ENCODE results near the gene MMEL1.

MMEL1 gene

DNA sequence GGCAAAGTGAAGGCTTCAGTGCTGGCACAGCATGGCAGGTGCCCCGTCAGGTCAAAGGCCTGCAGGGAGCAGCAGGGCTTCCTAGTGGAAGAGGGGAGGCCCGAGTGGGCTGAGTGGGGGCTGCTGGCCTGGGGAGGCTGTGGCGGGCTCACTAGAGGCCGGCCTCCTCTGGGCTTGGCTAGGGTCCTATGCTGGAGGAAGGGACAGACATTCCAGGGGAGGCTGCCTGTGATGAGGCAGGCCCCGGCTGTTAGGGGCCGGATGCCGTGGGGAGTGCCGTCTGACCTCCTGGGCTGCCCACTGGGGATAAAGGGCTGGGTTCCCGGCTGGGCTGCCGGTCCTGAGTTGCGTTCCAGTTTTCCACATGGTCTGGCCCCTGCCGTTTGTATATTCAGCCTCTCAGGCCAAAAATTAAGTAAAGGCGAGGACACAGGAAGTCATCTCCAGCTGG is 25.1 kb downstream of the MMEL1 start:
- DNase-seq: no peak
- Mint-ChIP-seq H3K9me3 (no peaks in the 10 kb centered on the region), H3K36me3 (ENCODE audit: low read depth) (no peaks in the 10 kb centered on the region), H3K27ac (no peak overlapping the region), H3K4me1 (no peaks in the 10 kb centered on the region), H3K4me3 (no peak overlapping the region), H3K27me3 (ENCODE audit: low read depth, poor library complexity) (peaks cover 10% of the 10 kb centered on the region)
- TF ChIP-seq, protein P1, sequence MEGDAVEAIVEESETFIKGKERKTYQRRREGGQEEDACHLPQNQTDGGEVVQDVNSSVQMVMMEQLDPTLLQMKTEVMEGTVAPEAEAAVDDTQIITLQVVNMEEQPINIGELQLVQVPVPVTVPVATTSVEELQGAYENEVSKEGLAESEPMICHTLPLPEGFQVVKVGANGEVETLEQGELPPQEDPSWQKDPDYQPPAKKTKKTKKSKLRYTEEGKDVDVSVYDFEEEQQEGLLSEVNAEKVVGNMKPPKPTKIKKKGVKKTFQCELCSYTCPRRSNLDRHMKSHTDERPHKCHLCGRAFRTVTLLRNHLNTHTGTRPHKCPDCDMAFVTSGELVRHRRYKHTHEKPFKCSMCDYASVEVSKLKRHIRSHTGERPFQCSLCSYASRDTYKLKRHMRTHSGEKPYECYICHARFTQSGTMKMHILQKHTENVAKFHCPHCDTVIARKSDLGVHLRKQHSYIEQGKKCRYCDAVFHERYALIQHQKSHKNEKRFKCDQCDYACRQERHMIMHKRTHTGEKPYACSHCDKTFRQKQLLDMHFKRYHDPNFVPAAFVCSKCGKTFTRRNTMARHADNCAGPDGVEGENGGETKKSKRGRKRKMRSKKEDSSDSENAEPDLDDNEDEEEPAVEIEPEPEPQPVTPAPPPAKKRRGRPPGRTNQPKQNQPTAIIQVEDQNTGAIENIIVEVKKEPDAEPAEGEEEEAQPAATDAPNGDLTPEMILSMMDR (IDR thresholded peaks at IDR 0.05): no peak

DNA sequence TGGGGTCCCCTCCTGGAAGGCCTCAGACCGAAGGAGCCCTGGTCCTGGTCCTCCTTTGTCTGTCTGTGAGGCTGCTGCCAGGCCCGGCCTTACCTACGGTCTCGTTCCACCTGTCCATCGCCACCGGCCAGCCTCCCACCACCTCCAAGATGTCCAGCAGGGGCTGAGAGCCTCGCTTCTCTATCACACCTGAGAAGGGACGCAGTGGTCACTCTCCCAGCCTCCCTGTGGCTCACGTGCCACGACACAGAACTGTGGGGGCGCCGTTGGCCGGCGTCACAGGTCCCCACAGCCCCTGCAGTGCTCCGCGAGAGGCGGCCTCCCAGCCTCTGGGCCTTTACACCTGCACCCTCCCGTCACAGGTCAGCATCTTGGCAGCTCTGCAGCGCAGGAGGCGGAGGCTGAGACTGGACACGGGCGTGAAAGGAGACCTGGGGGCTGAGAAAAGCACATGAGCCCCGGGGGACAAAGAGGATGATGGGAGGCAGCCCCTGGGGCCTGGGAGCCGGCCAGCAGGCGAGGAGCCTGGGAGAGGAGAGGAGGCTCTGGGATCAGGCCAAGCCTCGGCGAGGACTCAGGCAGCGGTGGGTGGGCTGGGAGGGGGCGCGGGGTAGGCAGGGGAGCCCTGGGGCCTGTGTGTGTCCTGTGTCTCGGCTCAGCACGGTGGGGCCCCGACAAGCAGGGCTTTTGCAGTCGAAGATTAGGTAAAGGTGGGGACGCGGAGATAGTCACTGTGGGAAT is 25.8 kb downstream of the MMEL1 start:
- no peaks in the 10 kb centered on the region for H3K36me3 Mint-ChIP-seq (ENCODE audit: low read depth)
- H3K4me3 Mint-ChIP-seq: no peak overlapping the region
- peak; percentile 3 for DNase-seq
- peaks cover 12% of the 10 kb centered on the region for H3K27me3 Mint-ChIP-seq (ENCODE audit: low read depth, poor library complexity)
- no peaks in the 10 kb centered on the region for H3K4me1 Mint-ChIP-seq
- TF ChIP-seq, protein P1 (IDR thresholded peaks at IDR 0.05): no peak
- H3K27ac Mint-ChIP-seq: no peak overlapping the region
- H3K9me3 Mint-ChIP-seq: no peaks in the 10 kb centered on the region

DNA sequence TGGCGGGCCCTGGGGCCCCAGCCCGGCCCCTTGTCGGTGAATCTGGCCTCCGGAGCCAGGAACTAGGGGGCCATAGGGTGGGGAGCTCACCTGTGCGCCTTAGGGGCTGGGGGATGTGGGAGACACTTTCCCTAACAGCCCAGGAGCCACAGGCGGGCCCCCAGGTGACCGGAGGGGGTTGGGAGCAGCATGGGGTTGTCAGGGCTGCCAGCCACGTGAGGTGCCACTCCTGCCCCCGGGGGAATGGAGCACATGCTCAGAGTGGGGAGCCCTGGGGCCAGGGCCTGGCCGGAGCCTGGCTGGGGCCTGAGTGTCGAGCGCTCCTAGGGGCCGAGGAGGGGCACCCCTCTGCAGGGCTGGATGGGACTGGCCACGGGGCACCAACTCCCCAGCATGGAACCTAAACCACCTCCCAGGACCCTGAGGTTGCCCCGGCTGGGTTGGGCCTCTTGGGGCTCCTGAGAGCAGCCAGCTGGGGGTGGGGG is 26.4 kb downstream of the MMEL1 start:
- no peaks in the 10 kb centered on the region for H3K4me1 Mint-ChIP-seq
- TF ChIP-seq, protein P1 (IDR thresholded peaks at IDR 0.05): no peak
- no peaks in the 10 kb centered on the region for H3K9me3 Mint-ChIP-seq
- no peaks in the 10 kb centered on the region for H3K36me3 Mint-ChIP-seq (ENCODE audit: low read depth)
- H3K4me3 Mint-ChIP-seq: no peak overlapping the region
- H3K27me3 Mint-ChIP-seq (ENCODE audit: low read depth, poor library complexity): peaks cover 13% of the 10 kb centered on the region
- DNase-seq: no peak
- no peak overlapping the region for H3K27ac Mint-ChIP-seq

DNA sequence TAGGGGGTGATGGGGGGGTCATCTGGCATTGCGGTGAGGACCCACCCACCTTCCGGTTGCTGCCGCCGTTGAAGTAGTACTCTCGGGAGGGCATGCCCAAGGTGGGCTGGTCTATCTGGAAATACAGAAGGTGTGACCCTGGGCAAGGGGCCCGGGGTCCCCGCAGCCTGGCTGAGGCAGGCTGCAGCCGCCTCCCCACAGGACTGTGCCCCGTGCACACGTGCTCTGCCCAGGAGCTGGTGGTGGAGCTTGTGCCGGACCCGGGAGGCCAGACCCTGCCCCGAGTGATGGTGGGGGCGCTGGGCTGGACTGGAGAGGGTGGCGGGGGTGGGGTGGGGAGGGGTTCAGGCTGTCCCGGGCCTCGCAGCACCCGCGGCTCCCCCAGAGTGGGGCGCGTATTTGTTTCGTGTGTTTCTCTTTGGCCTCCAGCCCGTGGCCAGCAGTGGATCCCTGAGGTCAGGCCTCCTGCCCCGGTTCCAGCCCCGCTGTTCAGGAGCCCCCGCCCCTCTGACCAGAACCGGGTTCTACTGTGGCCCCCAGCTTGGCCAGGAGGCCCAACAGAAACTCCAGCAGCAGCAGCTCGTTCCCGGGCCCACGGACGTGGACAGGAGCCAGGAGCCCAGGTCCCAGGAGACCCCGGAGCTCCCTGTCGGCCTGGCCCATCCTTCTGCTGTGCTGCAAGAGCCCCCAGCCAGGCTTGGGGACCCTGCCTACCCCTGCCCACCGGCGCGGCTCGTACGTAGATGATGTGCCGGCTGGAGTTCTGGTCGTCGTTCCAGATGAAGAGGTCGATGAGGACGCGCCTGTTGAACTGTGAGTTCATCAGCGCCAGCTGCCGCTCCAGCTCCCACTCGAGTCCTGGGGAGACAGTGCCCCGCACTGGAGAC is 27.1 kb downstream of the MMEL1 start:
- no peak overlapping the region for H3K4me3 Mint-ChIP-seq
- TF ChIP-seq, protein P1 (IDR thresholded peaks at IDR 0.05): no peak
- no peak for DNase-seq

DNA sequence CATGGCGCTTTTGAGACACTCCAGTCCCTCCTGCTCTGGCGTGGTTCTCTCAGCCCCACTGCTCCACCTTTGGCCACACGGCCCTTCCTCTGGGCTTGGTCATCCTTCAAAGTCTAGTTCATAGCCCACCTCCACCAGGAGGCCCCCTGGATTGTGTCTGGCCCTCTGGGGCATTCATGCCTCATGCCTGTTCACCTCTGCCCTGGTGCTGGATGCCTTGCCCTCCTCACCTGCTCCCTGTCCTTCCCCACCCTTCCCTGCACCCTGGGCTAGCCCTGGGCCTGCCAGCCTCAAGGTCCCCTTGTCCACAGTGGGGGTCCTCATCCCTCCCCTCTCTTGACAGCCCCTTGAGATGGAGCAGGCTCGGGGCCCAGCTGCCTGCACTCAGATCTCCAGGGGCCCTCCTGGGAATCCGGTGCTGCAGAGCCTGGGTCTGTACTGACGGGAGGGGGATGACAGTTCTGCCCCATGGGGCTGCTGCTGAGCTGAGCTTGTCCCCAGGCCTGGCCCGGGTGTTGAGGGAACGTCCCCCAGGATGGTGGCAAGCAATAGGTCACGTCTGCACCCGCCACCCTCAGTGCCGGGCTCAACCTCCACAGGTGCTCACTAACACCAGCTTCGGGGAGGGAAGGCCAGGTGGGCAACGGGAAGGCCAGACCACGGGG is 27.8 kb downstream of the MMEL1 start:
- Mint-ChIP-seq H3K27ac (no peak overlapping the region), H3K9me3 (peaks cover 3% of the 10 kb centered on the region), H3K36me3 (ENCODE audit: low read depth) (no peaks in the 10 kb centered on the region), H3K4me1 (no peaks in the 10 kb centered on the region), H3K4me3 (no peak overlapping the region), H3K27me3 (ENCODE audit: low read depth, poor library complexity) (peaks cover 21% of the 10 kb centered on the region)
- DNase-seq: peak; percentile 4
- TF ChIP-seq, protein P1 (IDR thresholded peaks at IDR 0.05): no peak

More for the DNA sequence above, 27.1 kb downstream of the MMEL1 start:
- Mint-ChIP-seq H3K36me3 (ENCODE audit: low read depth) (no peaks in the 10 kb centered on the region), H3K9me3 (no peaks in the 10 kb centered on the region), H3K27ac (no peak overlapping the region), H3K4me1 (no peaks in the 10 kb centered on the region), H3K27me3 (ENCODE audit: low read depth, poor library complexity) (peaks cover 17% of the 10 kb centered on the region)

Measured in nephron progenitor cell (in vitro differentiated cells).